ENCODE data around the gene ACTL6B. TPM values are rescaled to one million over a fixed set of nuclear protein-coding genes. Genes with fewer than 3 reads are reported as not detected.
"Not testable (repeated sequence)": the region's sequence is repeated elsewhere in the genome, so short reads cannot be mapped to it uniquely, and the experiment has no call there.

ACTL6B gene
- total RNA-seq = 1 to 10 TPM in 1 of 2 donors, not detected in 1; 2.4 TPM

DNA sequence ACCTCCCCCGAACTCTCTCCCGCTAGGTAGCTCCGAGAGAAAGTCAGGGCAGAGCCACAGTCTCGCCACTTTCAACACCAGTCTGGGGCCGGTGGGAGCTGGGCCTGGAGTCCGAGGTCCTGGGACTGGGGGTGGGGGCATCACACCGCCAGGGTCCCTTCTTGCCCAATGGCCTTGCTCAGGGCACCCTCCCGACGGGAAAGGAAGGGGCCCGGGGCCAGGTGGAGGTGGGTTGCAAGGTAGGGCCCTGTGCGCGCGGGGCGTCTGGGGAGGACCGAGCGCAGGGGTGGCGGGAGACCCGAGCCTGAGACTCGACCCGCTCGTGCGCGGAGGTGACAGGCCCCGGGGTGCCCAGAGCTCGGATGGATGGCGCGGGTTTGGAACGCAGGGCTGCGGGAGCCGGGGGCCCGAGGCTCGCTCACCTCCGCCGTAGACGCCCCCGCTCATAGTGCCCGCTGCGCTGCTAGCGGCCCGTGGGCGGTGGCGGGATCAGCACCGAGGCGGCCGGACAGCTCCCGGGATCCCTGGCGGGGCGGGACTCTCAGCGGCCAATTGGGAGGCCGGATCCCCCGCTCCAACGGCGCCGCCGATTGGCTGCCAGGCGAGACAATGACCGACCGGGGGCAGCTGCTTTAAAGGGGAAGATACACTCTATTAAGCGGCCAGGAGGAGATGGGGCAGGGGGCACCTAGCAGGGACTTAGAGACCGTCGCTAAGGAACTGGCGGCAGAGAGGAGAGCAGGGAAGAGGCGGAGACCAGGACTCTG, at the start of gene ACTL6B:
Gene ACTL6B, minus strand, starts transcription at position 541 of the 767 bp plus-strand sequence. Its CDS starts 94 bp downstream, at position 447.
- H3K27me3 ChIP-seq (replicated peaks; ENCODE audit: insufficient read depth) = peaks cover 18% of the 10 kb centered on the region
- intact Hi-C loops (cut with DNase I) = no loop called here
- no peak for TF ChIP-seq POLR2AphosphoS5 (IDR thresholded peaks at IDR 0.05)
- TF ChIP-seq POLR2A (IDR thresholded peaks at IDR 0.05) = no peak
- TF ChIP-seq, protein P1, sequence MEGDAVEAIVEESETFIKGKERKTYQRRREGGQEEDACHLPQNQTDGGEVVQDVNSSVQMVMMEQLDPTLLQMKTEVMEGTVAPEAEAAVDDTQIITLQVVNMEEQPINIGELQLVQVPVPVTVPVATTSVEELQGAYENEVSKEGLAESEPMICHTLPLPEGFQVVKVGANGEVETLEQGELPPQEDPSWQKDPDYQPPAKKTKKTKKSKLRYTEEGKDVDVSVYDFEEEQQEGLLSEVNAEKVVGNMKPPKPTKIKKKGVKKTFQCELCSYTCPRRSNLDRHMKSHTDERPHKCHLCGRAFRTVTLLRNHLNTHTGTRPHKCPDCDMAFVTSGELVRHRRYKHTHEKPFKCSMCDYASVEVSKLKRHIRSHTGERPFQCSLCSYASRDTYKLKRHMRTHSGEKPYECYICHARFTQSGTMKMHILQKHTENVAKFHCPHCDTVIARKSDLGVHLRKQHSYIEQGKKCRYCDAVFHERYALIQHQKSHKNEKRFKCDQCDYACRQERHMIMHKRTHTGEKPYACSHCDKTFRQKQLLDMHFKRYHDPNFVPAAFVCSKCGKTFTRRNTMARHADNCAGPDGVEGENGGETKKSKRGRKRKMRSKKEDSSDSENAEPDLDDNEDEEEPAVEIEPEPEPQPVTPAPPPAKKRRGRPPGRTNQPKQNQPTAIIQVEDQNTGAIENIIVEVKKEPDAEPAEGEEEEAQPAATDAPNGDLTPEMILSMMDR (IDR thresholded peaks at IDR 0.05) = no peak
- H3K36me3 ChIP-seq = no peaks in the 10 kb centered on the region
- H3K4me3 ChIP-seq = no peak within 1 kb of the TSS
- no peaks in the 10 kb centered on the region for H3K9me3 ChIP-seq
- no peaks in the 10 kb centered on the region for H3K4me1 ChIP-seq (replicated peaks)
- WGBS = 7% methylated on average over 54 of the region's 63 CpGs
- H3K27ac ChIP-seq = no peak within 1 kb of the TSS
- no peak for DNase-seq (ENCODE audit: low spot score)

DNA sequence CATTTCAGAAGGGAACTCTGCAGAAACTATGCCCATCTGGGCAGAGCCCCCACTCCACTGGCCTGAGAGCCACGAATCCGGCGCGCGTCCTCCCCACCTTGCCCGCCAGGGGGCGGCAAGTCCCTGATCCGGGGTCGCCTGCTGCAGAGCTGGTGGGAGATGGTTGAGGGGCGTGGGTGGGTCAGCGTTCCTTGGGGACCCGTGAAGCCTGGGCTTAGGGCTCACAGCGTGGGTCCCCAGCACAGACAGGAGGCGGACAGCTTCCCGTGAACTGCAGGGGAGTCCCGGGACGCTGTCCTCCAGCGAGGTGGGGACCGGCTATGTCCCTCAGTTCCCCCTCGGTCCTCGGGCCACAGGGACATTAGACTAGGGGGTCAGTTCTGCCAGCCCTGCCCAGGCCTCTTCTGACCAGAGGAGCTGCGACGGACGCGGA, 49.1 kb upstream of the ACTL6B start:
- H3K9me3 ChIP-seq = no peaks in the 10 kb centered on the region
- DNase-seq (ENCODE audit: low spot score) = peak; percentile 64
- no peaks in the 10 kb centered on the region for H3K27me3 ChIP-seq (replicated peaks; ENCODE audit: insufficient read depth)
- H3K4me3 ChIP-seq = peak overlapping the region; percentile 75 to 84
- WGBS = 0% methylated on average over 20 of the region's 25 CpGs
- intact Hi-C loops (cut with DNase I) = loop anchor here (2.0 to 5.0 kb wide), 2 partner anchors 122 to 147 kb away; partner anchors contain the start of genes EPHB4 and SLC12A9
- peaks cover 6% of the 10 kb centered on the region for H3K4me1 ChIP-seq (replicated peaks)
- TF ChIP-seq, protein P1 (IDR thresholded peaks at IDR 0.05) = peak; percentile 64 to 95 (median 92)
- TF ChIP-seq POLR2A (IDR thresholded peaks at IDR 0.05) = no peak
- TF ChIP-seq POLR2AphosphoS5 (IDR thresholded peaks at IDR 0.05) = peak; percentile 24
- H3K27ac ChIP-seq = peak overlapping the region; percentile 94 to 96
- no peaks in the 10 kb centered on the region for H3K36me3 ChIP-seq

DNA sequence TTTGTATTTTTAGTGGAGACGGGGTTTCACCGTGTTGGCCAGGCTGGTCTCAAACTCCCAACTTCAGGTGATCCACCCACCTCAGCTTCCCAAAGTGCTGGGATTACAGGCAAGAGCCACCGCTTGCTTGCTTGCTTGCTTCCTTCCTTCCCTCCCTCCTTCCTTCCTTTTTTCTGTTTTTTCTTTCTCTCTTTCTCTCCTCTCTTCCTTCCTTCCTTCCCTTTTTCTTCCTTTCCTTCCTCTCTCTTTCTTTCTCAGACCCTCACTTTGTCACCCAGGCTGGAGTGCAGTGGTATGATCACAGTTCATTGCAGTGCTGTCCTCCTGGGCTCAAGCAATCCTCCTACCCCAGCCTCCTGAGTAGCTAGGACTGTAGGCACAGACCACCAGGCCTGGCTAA, 44.8 kb upstream of the ACTL6B start:
- H3K36me3 ChIP-seq; H3K4me3 ChIP-seq; intact Hi-C loops (cut with DNase I); H3K9me3 ChIP-seq; DNase-seq (ENCODE audit: low spot score); H3K27ac ChIP-seq; H3K27me3 ChIP-seq (replicated peaks; ENCODE audit: insufficient read depth); H3K4me1 ChIP-seq (replicated peaks): not testable (repeated sequence)
- WGBS = 75% methylated on average over 3 of the region's 3 CpGs

DNA sequence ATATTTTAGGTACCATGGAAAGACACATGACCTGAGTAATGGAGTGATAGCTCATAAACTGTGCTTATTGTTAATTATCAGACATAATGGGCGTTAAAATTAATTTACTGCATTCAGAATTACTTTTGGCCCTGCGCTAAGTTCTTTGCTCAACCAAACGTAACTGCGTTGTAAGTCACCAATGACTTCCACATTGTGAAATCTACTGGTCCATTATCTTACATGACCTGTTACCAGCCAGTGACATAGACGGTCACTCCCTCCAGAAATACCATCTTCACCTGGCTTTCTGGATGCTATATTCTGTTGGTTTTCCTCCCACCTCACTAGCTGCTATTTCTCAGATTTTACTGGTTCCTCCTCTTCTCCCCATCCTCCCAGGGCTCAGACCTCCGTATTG, 42.8 kb upstream of the ACTL6B start:
- DNase-seq (ENCODE audit: low spot score) = no peak
- no peaks in the 10 kb centered on the region for H3K27me3 ChIP-seq (replicated peaks; ENCODE audit: insufficient read depth)
- intact Hi-C loops (cut with DNase I) = no loop called here
- H3K9me3 ChIP-seq = no peaks in the 10 kb centered on the region
- H3K4me1 ChIP-seq (replicated peaks) = no peaks in the 10 kb centered on the region
- no peaks in the 10 kb centered on the region for H3K36me3 ChIP-seq
- H3K27ac ChIP-seq = no peak overlapping the region
- H3K4me3 ChIP-seq = no peak overlapping the region
- 66% methylated on average over 6 of the region's 6 CpGs for WGBS
- no peak for TF ChIP-seq POLR2A (IDR thresholded peaks at IDR 0.05)
- TF ChIP-seq, protein P1 (IDR thresholded peaks at IDR 0.05) = no peak
- no peak for TF ChIP-seq POLR2AphosphoS5 (IDR thresholded peaks at IDR 0.05)

DNA sequence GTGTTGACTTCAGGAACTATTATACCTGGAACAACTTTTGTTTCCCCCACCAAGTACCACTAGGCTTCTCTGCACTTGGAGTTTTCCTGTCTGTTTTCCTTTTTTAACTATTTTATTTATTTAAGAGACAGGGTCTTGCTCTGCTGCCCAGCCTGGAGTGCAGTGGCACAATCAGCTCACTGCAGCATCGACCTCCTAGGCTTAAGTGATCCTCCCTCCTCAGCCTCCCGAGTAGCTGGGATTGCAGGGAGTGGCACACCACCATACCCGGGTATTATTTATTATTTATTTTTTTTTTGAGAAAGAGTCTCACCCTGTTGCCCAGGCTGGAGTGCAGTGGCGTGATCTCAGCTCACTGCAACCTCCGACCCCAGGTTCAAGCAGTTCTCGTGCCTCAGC, 39.9 kb upstream of the ACTL6B start:
- Histone ChIP-seq H3K4me3 (no peak overlapping the region), H3K27me3 (replicated peaks; ENCODE audit: insufficient read depth) (no peaks in the 10 kb centered on the region), H3K27ac (no peak overlapping the region), H3K4me1 (replicated peaks) (peaks cover 10% of the 10 kb centered on the region), H3K9me3 (no peaks in the 10 kb centered on the region), H3K36me3 (no peaks in the 10 kb centered on the region)
- DNase-seq (ENCODE audit: low spot score) = no peak
- intact Hi-C loops (cut with DNase I) = no loop called here
- TF ChIP-seq POLR2A (IDR thresholded peaks at IDR 0.05) (no peak), POLR2AphosphoS5 (IDR thresholded peaks at IDR 0.05) (no peak)
- TF ChIP-seq, protein P1 (IDR thresholded peaks at IDR 0.05) = no peak
- 84% methylated on average over 6 of the region's 6 CpGs for WGBS
